Measurements from ENCODE around the gene REM1. TPM values are rescaled to one million over a fixed set of nuclear protein-coding genes. Genes with fewer than 3 reads are reported as not detected.

The REM1 gene
- total RNA-seq, 1 experiment from 2014 or later = not detected

DNA sequence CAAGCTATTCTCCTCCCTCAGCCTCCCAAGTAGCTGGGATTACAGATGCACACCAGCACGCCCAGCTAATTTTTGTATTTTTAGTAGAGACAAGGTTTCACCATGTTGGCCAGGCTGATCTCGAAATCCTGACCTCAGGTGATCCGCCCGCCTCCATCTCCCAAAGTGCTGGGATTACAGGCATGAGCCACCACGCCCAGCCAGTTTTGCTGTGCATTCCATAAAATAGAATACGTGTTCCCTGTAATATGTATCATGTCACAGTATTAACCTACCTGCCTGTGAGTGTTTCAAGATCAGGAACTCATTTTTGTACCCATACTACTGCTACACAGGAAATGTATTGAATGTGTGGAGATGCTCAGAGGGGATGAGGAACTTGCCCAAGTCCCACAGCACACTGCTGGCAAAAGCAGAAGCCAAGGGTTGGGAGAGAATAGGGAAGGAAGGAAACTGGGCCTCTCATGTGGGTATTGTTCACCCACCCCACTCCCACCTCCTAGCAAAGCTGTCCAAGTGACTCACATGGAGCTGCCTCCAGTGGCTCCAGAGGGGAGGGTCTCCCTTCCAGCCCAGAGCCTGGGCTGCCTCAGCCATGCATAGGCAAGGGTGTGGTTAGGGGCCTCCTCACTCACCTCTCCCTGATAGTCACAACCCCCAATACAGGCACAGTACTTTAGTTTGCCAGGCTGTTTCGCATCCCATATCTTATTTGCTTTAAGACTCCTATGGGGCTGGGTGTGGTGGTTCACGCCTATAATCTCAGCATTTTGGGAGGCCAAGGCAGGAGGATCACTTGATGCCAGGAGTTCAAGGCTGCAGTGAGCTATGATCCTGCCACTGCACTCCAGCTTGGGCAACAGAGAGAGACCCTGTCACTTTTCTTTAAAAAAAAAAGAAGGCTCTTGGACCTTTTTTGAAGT is 48.5 kb downstream of the REM1 start:
- DNase-seq (ENCODE audit: low read depth, low spot score) = no peak
- H3K27ac ChIP-seq (ENCODE audit: low read length) = no peak overlapping the region
- no peak overlapping the region for H3K4me3 ChIP-seq (ENCODE audit: low read depth in 2 of 2, low read length in 2 of 2)
- H3K9me3 ChIP-seq (ENCODE audit: control insufficient read depth, insufficient read depth, low read depth, low read length) = no peaks in the 10 kb centered on the region
- no TSS peak for BruUV-seq (replicated peaks)
- in situ Hi-C loops (cut with HindIII; ENCODE audit: low pct_unique_long_range_greater_than_20kb, low sequenced_read_pairs) = no loop called here
- H3K4me1 ChIP-seq (ENCODE audit: control insufficient read depth, insufficient read depth, low read length) = no peaks in the 10 kb centered on the region
- H3K27me3 ChIP-seq (ENCODE audit: control insufficient read depth, insufficient read depth, low read length) = no peaks in the 10 kb centered on the region
- TF ChIP-seq POLR2AphosphoS5 (IDR thresholded peaks at IDR 0.05; ENCODE audit: low read depth, low read length) (no peak), TCF7L2 (IDR thresholded peaks at IDR 0.05; ENCODE audit: low read depth, low read length) (no peak), SIN3A (IDR thresholded peaks at IDR 0.05; ENCODE audit: borderline replicate concordance, insufficient read depth, low read depth, low read length) (no peak)
- TF ChIP-seq, protein P1, sequence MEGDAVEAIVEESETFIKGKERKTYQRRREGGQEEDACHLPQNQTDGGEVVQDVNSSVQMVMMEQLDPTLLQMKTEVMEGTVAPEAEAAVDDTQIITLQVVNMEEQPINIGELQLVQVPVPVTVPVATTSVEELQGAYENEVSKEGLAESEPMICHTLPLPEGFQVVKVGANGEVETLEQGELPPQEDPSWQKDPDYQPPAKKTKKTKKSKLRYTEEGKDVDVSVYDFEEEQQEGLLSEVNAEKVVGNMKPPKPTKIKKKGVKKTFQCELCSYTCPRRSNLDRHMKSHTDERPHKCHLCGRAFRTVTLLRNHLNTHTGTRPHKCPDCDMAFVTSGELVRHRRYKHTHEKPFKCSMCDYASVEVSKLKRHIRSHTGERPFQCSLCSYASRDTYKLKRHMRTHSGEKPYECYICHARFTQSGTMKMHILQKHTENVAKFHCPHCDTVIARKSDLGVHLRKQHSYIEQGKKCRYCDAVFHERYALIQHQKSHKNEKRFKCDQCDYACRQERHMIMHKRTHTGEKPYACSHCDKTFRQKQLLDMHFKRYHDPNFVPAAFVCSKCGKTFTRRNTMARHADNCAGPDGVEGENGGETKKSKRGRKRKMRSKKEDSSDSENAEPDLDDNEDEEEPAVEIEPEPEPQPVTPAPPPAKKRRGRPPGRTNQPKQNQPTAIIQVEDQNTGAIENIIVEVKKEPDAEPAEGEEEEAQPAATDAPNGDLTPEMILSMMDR (IDR thresholded peaks at IDR 0.05) = no peak
- TF ChIP-seq, protein P2, sequence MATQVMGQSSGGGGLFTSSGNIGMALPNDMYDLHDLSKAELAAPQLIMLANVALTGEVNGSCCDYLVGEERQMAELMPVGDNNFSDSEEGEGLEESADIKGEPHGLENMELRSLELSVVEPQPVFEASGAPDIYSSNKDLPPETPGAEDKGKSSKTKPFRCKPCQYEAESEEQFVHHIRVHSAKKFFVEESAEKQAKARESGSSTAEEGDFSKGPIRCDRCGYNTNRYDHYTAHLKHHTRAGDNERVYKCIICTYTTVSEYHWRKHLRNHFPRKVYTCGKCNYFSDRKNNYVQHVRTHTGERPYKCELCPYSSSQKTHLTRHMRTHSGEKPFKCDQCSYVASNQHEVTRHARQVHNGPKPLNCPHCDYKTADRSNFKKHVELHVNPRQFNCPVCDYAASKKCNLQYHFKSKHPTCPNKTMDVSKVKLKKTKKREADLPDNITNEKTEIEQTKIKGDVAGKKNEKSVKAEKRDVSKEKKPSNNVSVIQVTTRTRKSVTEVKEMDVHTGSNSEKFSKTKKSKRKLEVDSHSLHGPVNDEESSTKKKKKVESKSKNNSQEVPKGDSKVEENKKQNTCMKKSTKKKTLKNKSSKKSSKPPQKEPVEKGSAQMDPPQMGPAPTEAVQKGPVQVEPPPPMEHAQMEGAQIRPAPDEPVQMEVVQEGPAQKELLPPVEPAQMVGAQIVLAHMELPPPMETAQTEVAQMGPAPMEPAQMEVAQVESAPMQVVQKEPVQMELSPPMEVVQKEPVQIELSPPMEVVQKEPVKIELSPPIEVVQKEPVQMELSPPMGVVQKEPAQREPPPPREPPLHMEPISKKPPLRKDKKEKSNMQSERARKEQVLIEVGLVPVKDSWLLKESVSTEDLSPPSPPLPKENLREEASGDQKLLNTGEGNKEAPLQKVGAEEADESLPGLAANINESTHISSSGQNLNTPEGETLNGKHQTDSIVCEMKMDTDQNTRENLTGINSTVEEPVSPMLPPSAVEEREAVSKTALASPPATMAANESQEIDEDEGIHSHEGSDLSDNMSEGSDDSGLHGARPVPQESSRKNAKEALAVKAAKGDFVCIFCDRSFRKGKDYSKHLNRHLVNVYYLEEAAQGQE (IDR thresholded peaks at IDR 0.05; ENCODE audit: insufficient read depth in 1 of 2, low read depth in 2 of 2, low read length in 1 of 2) = no peak
- POLR2A ChIA-PET = interaction anchor here (0.7 kb wide), 1 partner anchor 49 kb away, joined by 3 read pairs; no protein-coding TSS in a partner anchor
- intact Hi-C loops (cut with micrococcal nuclease; ENCODE audit: unreplicated experiment) = no loop called here
- peaks cover 9% of the 10 kb centered on the region; the same call in 1 of the 2 replicates for H3K36me3 ChIP-seq (ENCODE audit: control insufficient read depth, insufficient read depth, low read length)
- ATAC-seq = peak; percentile 19
- CTCF ChIA-PET = interaction anchor here (0.6 kb wide), 1 partner anchor 17 kb away, joined by 5 read pairs; no protein-coding TSS in a partner anchor

DNA sequence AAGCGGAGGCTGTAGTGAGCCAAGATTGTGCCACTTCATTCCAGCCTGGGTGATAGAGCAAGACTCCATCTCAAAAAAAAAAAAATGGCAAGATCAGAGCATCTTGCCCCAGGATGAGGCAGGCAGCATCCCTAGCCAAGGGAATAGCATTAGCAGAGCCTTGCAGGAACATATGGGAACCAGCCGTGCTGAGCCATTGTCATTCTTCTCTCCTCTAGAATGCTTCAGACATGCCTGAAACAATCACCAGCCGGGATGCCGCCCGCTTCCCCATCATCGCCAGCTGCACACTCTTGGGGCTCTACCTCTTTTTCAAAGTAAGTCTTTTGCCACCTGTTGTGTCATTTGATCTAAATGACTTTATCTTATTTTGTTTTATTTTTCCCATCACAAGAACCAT is 52.2 kb downstream of the REM1 start:
- intact Hi-C loops (cut with micrococcal nuclease; ENCODE audit: unreplicated experiment) = no loop called here
- Histone ChIP-seq H3K9me3 (ENCODE audit: control insufficient read depth, insufficient read depth, low read depth, low read length) (no peaks in the 10 kb centered on the region), H3K36me3 (ENCODE audit: control insufficient read depth, insufficient read depth, low read length) (peaks cover 13% of the 10 kb centered on the region; the same call in 1 of the 2 replicates), H3K4me1 (ENCODE audit: control insufficient read depth, insufficient read depth, low read length) (no peaks in the 10 kb centered on the region), H3K27ac (ENCODE audit: low read length) (no peak overlapping the region), H3K27me3 (ENCODE audit: control insufficient read depth, insufficient read depth, low read length) (no peaks in the 10 kb centered on the region), H3K4me3 (ENCODE audit: low read depth in 2 of 2, low read length in 2 of 2) (no peak overlapping the region)
- no peak for DNase-seq (ENCODE audit: low read depth, low spot score)
- TF ChIP-seq POLR2AphosphoS5 (IDR thresholded peaks at IDR 0.05; ENCODE audit: low read depth, low read length) (no peak), SIN3A (IDR thresholded peaks at IDR 0.05; ENCODE audit: borderline replicate concordance, insufficient read depth, low read depth, low read length) (no peak), TCF7L2 (IDR thresholded peaks at IDR 0.05; ENCODE audit: low read depth, low read length) (no peak)
- TF ChIP-seq, protein P2 (IDR thresholded peaks at IDR 0.05; ENCODE audit: insufficient read depth in 1 of 2, low read depth in 2 of 2, low read length in 1 of 2) = no peak
- TF ChIP-seq, protein P1 (IDR thresholded peaks at IDR 0.05) = no peak
- no TSS peak for BruUV-seq (replicated peaks)
- POLR2A ChIA-PET = no interaction called here
- ATAC-seq = no peak
- in situ Hi-C loops (cut with HindIII; ENCODE audit: low pct_unique_long_range_greater_than_20kb, low sequenced_read_pairs) = no loop called here
- CTCF ChIA-PET = no interaction called here

Measured in Panc1 (cell line).